ENCODE measurements around the gene TRIM7.

TRIM7 gene

GRCh38 chr5:181232593-181232992 is 27.6 kb upstream of the TRIM7 start:
- in situ Hi-C loops (cut with MboI; ENCODE audit: low sequenced_read_pairs, unreplicated experiment) = no loop called here

DNA sequence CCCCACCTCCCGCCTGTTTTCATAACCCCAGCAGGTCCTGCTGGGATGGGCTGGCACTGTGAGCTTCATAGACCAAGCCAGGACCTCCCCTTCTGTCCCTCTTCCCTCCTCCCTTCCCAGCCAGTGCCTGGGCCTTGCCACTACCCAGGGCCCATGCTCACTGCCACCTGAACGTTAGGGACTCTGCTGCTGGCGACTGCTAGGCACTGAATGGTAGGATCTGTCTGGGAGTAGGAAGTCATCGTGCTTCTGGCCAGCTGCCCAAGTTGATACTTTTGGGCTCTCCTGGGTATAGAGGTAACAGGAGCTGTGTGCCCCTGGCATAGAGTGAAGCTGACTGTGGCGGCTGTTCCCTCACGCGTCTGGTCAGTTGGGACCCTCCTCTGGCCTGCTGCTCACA is 26.4 kb upstream of the TRIM7 start:
- DNase-seq (ENCODE audit: low spot score) = no peak
- TF ChIP-seq CTCF (IDR thresholded peaks at IDR 0.05; ENCODE audit: borderline replicate concordance, control extremely low read depth, extremely low read depth, insufficient read depth, missing control alignments) = no peak
- in situ Hi-C loops (cut with MboI; ENCODE audit: low sequenced_read_pairs, unreplicated experiment) = no loop called here

More at GRCh38 chr5:181232593-181232992, 27.6 kb upstream of the TRIM7 start:
- DNase-seq (ENCODE audit: low spot score) = no peak
- no peak for TF ChIP-seq CTCF (IDR thresholded peaks at IDR 0.05; ENCODE audit: borderline replicate concordance, control extremely low read depth, extremely low read depth, insufficient read depth, missing control alignments)

DNA sequence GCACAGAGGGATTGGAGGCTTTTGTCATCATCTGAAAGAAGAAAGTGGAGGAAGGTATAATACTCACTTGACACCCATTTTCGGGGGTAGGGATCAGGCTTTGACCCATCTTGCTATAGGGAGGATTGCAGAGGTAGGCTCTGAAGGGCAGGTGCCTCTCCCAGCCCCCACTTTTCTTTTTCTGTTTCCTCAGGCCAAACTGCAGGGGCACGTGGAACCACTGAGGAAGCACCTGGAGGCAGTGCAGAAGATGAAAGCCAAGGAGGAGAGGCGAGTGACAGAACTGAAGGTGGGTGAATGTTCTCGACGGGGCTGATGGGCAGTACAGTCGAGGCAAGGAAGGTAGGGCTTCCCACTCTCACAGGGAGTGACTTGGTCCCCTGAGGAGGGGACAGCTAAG is 25.6 kb upstream of the TRIM7 start:
- in situ Hi-C loops (cut with MboI; ENCODE audit: low sequenced_read_pairs, unreplicated experiment) = no loop called here
- no peak for DNase-seq (ENCODE audit: low spot score)
- TF ChIP-seq CTCF (IDR thresholded peaks at IDR 0.05; ENCODE audit: borderline replicate concordance, control extremely low read depth, extremely low read depth, insufficient read depth, missing control alignments) = no peak

- in situ Hi-C loops (cut with MboI; ENCODE audit: low sequenced_read_pairs, unreplicated experiment) = no loop called here
- no peak for DNase-seq (ENCODE audit: low spot score)
- no peak for TF ChIP-seq CTCF (IDR thresholded peaks at IDR 0.05; ENCODE audit: borderline replicate concordance, control extremely low read depth, extremely low read depth, insufficient read depth, missing control alignments)
Measured at GRCh38 chr5:181229996-181230395, 25.0 kb upstream of the TRIM7 start.

- no peak for TF ChIP-seq CTCF (IDR thresholded peaks at IDR 0.05; ENCODE audit: borderline replicate concordance, control extremely low read depth, extremely low read depth, insufficient read depth, missing control alignments)
- DNase-seq (ENCODE audit: low spot score) = peak; percentile 47
- in situ Hi-C loops (cut with MboI; ENCODE audit: low sequenced_read_pairs, unreplicated experiment) = no loop called here
Measured at GRCh38 chr5:181224390-181225229, 19.6 kb upstream of the TRIM7 start.

- TF ChIP-seq CTCF (IDR thresholded peaks at IDR 0.05; ENCODE audit: borderline replicate concordance, control extremely low read depth, extremely low read depth, insufficient read depth, missing control alignments) = no peak
- DNase-seq (ENCODE audit: low spot score) = peak; percentile 70
- in situ Hi-C loops (cut with MboI; ENCODE audit: low sequenced_read_pairs, unreplicated experiment) = no loop called here
Measured at GRCh38 chr5:181223729-181224389, 18.9 kb upstream of the TRIM7 start.

Data from GM13976 (cell line).